Lung (tissue), 12 donors: ENCODE data around the gene MEF2A. TPM values are rescaled to one million over a fixed set of nuclear protein-coding genes. Genes with fewer than 3 reads are reported as not detected.

ENCODE experiments used
- ATAC-seq: fragments of 200-7000 bp; cut with Tn5 transposase; one replicate; pipeline ENCODE4 v1.9.1; 2020; ENCODE audit warnings: moderate number of reproducible peaks; ENCODE audit not compliant: insufficient read depth, low FRiP score
- DNase-seq, 3 donors: peaks; one replicate each; pipeline ENCODE4 v3.0.0-alpha.2; 2013 to 2017
- H3K27ac ChIP-seq, 2 donors: one replicate each; pipeline ENCODE4 v1.5.1; 2013; ENCODE audit warnings: mild to moderate bottlenecking in 2 of 2, moderate library complexity in 2 of 2, control low read depth in 1 of 2, inconsistent platforms in 1 of 2, low read depth in 1 of 2, low read length in 1 of 2
- H3K27me3 ChIP-seq, 3 donors: one replicate each; pipeline ENCODE4 v1.5.1; 2013; ENCODE audit warnings: low read length in 2 of 3; ENCODE audit not compliant: control insufficient read depth in 3 of 3, insufficient read depth in 3 of 3
- H3K36me3 ChIP-seq, 4 donors: one replicate each; pipeline ENCODE4 v1.5.1; 2013; ENCODE audit warnings: low read length in 4 of 4, mild to moderate bottlenecking in 1 of 4, moderate library complexity in 1 of 4; ENCODE audit not compliant: control insufficient read depth in 4 of 4, insufficient read depth in 4 of 4
- H3K4me1 ChIP-seq, 5 donors: one replicate each; pipeline ENCODE4 v1.5.1; 2013; ENCODE audit warnings: low read length in 5 of 5, mild to moderate bottlenecking in 2 of 5, moderate library complexity in 1 of 5; ENCODE audit not compliant: control insufficient read depth in 5 of 5, insufficient read depth in 5 of 5
- H3K4me3 ChIP-seq: one replicate; pipeline ENCODE4 v1.5.1; 2013; ENCODE audit warnings: mild to moderate bottlenecking, control low read depth, moderate library complexity
- H3K9ac ChIP-seq, 2 donors: one replicate each; pipeline ENCODE4 v1.5.1; 2013; ENCODE audit warnings: low read length in 2 of 2, control low read depth in 1 of 2; ENCODE audit not compliant: insufficient read depth in 1 of 2
- H3K9me3 ChIP-seq, 4 donors: one replicate each; pipeline ENCODE4 v1.5.1; 2013; ENCODE audit warnings: low read length in 3 of 4, mild to moderate bottlenecking in 1 of 4, moderate library complexity in 1 of 4; ENCODE audit not compliant: control insufficient read depth in 4 of 4, insufficient read depth in 3 of 4
- CTCF ChIP-seq: IDR thresholded peaks from 2 replicates; pipeline ENCODE4 v1.5.1; 2012; ENCODE audit warnings: mild to moderate bottlenecking; ENCODE audit errors: control extremely low read depth, extremely low read depth
- WGBS, 2 donors: extraction: QIAGEN DNeasy Blood & Tissue Kit; methylation state at CpG; one replicate each; pipeline ENCODE4 v1.1.7; 2013; 5-methylcytosine and 5-hydroxymethylcytosine counted together
- polyA plus RNA-seq, 2 donors: library from polyadenylated mRNA; stranded (reverse); fragments of 200-250 nt; gene quantifications; one replicate each; pipeline ENCODE4 v1.2.1, GENCODE V29; 2013
- total RNA-seq, 2 donors: library from RNA; depleted of rRNA in 1 of 2; stranded (reverse); fragments of >200 nt in 1 of 2; gene quantifications; one replicate each; pipeline ENCODE4 v1.2.1, GENCODE V29; 2014 to 2021
- donor health status: control.
- donor health status: control.
- donor health status: Bipolar disorder and iron deficiency.
- donor health status: healthy.
- donor health status: DM: yes; HTN: yes; CAD: no.

Gene MEF2A
- total and polyA plus RNA-seq, 4 donors = 26.0 to 140 (median 48.1) TPM

GRCh38 chr15:99593070-99593469, 27.3 kb downstream of the MEF2A start:
- Histone ChIP-seq H3K4me3 (no peak overlapping the region), H3K9me3 (peaks cover 0 to 11% (median 3%) of the 10 kb centered on the region in 4 donors), H3K36me3 (peaks cover 0 to 7% (median 0%) of the 10 kb centered on the region in 4 donors), H3K27ac (no peak overlapping the region), H3K4me1 (peaks cover 0 to 29% (median 0%) of the 10 kb centered on the region in 5 donors), H3K9ac (no peak overlapping the region), H3K27me3 (no peaks in the 10 kb centered on the region)
- 58 to 65% methylated on average over 6 of the region's 6 CpGs for WGBS, 2 donors
- TF ChIP-seq CTCF = no peak
- ATAC-seq (no peak), DNase-seq (no peak)

GRCh38 chr15:99594916-99595315, 29.1 kb downstream of the MEF2A start:
- WGBS, 2 donors = 94% methylated on average over 2 of the region's 2 CpGs
- ATAC-seq (no peak), DNase-seq (no peak)
- H3K36me3 ChIP-seq = peaks cover 0 to 8% (median 2%) of the 10 kb centered on the region in 4 donors
- H3K9ac ChIP-seq = no peak overlapping the region
- peaks cover 0 to 13% (median 3%) of the 10 kb centered on the region in 4 donors for H3K9me3 ChIP-seq
- H3K4me3 ChIP-seq = no peak overlapping the region
- TF ChIP-seq CTCF = no peak
- H3K27me3 ChIP-seq = no peaks in the 10 kb centered on the region
- peaks cover 0 to 29% (median 0%) of the 10 kb centered on the region in 5 donors for H3K4me1 ChIP-seq
- H3K27ac ChIP-seq = no peak overlapping the region

GRCh38 chr15:99598296-99598695, 32.5 kb downstream of the MEF2A start:
- WGBS, 2 donors = 96 to 98% methylated on average over 3 of the region's 3 CpGs
- no peak for TF ChIP-seq CTCF
- no peak for DNase-seq
- H3K27me3 ChIP-seq = no peaks in the 10 kb centered on the region
- H3K27ac ChIP-seq = no peak overlapping the region
- peaks cover 0 to 15% (median 2%) of the 10 kb centered on the region in 4 donors for H3K9me3 ChIP-seq
- no peak overlapping the region for H3K9ac ChIP-seq
- no peak for ATAC-seq
- H3K36me3 ChIP-seq = peaks cover 3 to 27% (median 9%) of the 10 kb centered on the region in 4 donors
- H3K4me1 ChIP-seq = peaks cover 0 to 17% (median 0%) of the 10 kb centered on the region in 5 donors
- H3K4me3 ChIP-seq = no peak overlapping the region

GRCh38 chr15:99603828-99604227, 38.0 kb downstream of the MEF2A start:
- Histone ChIP-seq H3K27ac (no peak overlapping the region), H3K36me3 (peaks cover 6 to 20% (median 9%) of the 10 kb centered on the region in 4 donors), H3K4me3 (no peak overlapping the region), H3K4me1 (peaks cover 0 to 22% (median 0%) of the 10 kb centered on the region in 5 donors), H3K9me3 (peaks cover 0 to 4% (median 0%) of the 10 kb centered on the region in 4 donors), H3K9ac (no peak overlapping the region), H3K27me3 (no peaks in the 10 kb centered on the region)
- DNase-seq (no peak), ATAC-seq (no peak)
- TF ChIP-seq CTCF = no peak
- 96 to 100% methylated on average over 1 of the region's 1 CpG for WGBS, 2 donors
